HG03439 (cell line): ENCODE results near the gene C1QA.

ENCODE experiments used
- ATAC-seq: cut with Tn5 transposase; IDR thresholded peaks from one replicate; pipeline ENCODE4 v1.9.1; 2021; ENCODE audit warnings: mild to moderate bottlenecking, moderate library complexity; ENCODE audit not compliant: unreplicated experiment

The C1QA gene

GRCh38 chr1:22612671-22613571 lies 23.5 kb upstream of the C1QA start:
- no peak for ATAC-seq

- no peak for ATAC-seq
These were observed 22.9 kb upstream of the C1QA start for GRCh38 chr1:22613572-22613918.

- ATAC-seq = no peak
These were observed 22.5 kb upstream of the C1QA start for GRCh38 chr1:22613951-22614350.

- ATAC-seq = no peak
These were observed 20.5 kb upstream of the C1QA start for GRCh38 chr1:22615886-22616285.

- no peak for ATAC-seq
These were observed 19.9 kb upstream of the C1QA start for GRCh38 chr1:22616571-22616970.

- no peak for ATAC-seq
These were observed 18.4 kb upstream of the C1QA start for GRCh38 chr1:22618056-22618455.

- no peak for ATAC-seq
These were observed 17.2 kb upstream of the C1QA start for GRCh38 chr1:22619252-22619651.

- ATAC-seq = no peak
These were observed 16.6 kb upstream of the C1QA start for GRCh38 chr1:22619798-22620197.

GRCh38 chr1:22621761-22622160 lies 14.7 kb upstream of the C1QA start:
- no peak for ATAC-seq

- no peak for ATAC-seq
These were observed 11.0 kb upstream of the C1QA start for GRCh38 chr1:22625262-22625925.

- ATAC-seq = no peak
These were observed 9.9 kb upstream of the C1QA start for GRCh38 chr1:22626237-22627157.

- ATAC-seq = no peak
These were observed 9.1 kb upstream of the C1QA start for GRCh38 chr1:22627331-22627730.

- ATAC-seq = no peak
These were observed 7.6 kb upstream of the C1QA start for GRCh38 chr1:22628698-22629444.

GRCh38 chr1:22629886-22630285 lies 6.5 kb upstream of the C1QA start:
- no peak for ATAC-seq

- no peak for ATAC-seq
These were observed 2.5 kb upstream of the C1QA start for GRCh38 chr1:22633697-22634463.

- no peak for ATAC-seq
These were observed 992 bp upstream of the C1QA start for GRCh38 chr1:22635436-22635835.

- ATAC-seq = no peak
These were observed 499 bp downstream of the C1QA start for GRCh38 chr1:22636927-22637326.

GRCh38 chr1:22637907-22638445 lies 1.5 kb downstream of the C1QA start:
- no peak for ATAC-seq

- ATAC-seq = no peak
These were observed 2.2 kb downstream of the C1QA start for GRCh38 chr1:22638476-22639234.
